OCI-M2 (cell line): ENCODE data around the gene C4B.
"Not testable (repeated sequence)": the region's sequence is repeated elsewhere in the genome, so short reads cannot be mapped to it uniquely, and the experiment has no call there.

Experiments used
- DNase-seq: peaks from one replicate; lab custom pipeline; 2025; ENCODE audit not compliant: unreplicated experiment; lab: John Stamatoyannopoulos, UW

The C4B gene

GRCh38 chr6:31980998-31981397 lies 33.6 kb upstream of the C4B start:
- DNase-seq, result not testable (repeated sequence)

GRCh38 chr6:31981744-31982143 lies 32.9 kb upstream of the C4B start, which contains the start of gene C4A:
Gene C4A, plus strand, starts transcription at chr6:31982057. Its CDS starts 51 bp downstream, at chr6:31982108.
- DNase-seq, result not testable (repeated sequence)

GRCh38 chr6:31989363-31989762 lies 25.2 kb upstream of the C4B start:
- not testable (repeated sequence) for DNase-seq

DNA sequence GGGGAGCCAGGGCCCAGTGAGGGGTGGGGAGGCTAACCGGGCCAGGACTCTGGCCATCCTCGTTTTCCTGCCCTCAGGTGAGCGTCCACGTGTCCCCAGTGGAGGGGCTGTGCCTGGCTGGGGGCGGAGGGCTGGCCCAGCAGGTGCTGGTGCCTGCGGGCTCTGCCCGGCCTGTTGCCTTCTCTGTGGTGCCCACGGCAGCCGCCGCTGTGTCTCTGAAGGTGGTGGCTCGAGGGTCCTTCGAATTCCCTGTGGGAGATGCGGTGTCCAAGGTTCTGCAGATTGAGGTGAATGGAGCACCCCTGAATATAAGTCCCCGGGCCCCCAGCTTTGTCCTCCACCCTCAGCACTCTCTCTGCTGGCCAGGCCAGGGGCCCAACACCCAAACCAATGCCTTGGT lies 20.2 kb upstream of the C4B start:
- not testable (repeated sequence) for DNase-seq

DNA sequence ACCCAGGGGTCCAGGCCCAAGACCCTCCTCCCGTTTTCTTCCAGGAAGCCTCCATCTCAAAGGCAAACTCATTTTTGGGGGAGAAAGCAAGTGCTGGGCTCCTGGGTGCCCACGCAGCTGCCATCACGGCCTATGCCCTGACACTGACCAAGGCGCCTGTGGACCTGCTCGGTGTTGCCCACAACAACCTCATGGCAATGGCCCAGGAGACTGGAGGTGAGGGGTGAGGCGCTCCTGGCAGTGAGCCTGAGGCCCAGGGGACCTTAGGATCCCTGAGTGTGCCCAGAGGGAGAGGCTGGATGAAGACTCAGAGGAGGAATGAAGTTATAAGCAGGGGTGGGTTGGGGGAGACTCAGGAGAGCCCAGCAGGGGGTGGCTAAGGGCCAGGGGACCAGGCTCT lies 18.2 kb upstream of the C4B start:
- DNase-seq, result not testable (repeated sequence)

- DNase-seq, result not testable (repeated sequence)
These were observed 11.9 kb upstream of the C4B start for GRCh38 chr6:32002546-32003268.

DNA sequence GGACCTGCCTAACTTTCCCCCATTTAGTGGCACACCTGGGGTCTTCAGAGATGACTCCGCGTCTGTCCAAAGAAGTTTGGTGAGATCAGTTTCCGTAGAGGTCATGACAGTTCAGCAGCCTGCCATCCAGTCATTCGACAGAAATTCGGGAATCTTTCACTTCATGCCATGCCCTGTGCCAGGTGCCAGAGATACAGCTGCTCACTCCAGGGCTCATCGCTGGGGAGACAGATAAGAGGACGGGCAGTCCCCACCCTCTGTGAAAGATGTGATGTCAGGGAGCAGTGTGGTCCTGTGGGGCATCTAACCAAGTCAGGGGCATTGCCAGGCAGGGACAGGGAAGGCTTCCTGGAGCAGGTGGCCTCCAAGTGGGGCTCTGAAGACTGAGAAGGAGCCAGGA lies 11.3 kb upstream of the C4B start:
- DNase-seq, result not testable (repeated sequence)

DNA sequence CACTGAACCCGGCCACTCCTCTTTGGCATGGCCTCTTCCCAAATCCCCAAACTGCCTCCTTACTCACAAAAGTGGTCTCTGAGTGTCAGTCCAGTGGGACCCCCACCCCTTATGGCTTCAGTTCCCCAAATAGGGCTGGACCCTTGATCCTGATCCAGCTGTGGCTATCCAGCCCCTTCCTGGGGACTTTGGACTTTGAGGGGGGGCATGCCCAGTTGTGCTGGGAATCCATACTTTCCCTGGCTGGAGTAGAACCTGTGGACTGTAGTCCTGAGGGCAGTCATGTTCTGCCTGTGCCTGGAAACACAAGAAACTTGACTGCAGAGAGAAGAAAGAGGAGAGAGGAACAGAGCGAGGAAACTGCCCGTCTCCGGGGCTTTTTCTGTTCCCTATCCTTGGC lies 10.2 kb upstream of the C4B start:
- DNase-seq, result not testable (repeated sequence)

DNA sequence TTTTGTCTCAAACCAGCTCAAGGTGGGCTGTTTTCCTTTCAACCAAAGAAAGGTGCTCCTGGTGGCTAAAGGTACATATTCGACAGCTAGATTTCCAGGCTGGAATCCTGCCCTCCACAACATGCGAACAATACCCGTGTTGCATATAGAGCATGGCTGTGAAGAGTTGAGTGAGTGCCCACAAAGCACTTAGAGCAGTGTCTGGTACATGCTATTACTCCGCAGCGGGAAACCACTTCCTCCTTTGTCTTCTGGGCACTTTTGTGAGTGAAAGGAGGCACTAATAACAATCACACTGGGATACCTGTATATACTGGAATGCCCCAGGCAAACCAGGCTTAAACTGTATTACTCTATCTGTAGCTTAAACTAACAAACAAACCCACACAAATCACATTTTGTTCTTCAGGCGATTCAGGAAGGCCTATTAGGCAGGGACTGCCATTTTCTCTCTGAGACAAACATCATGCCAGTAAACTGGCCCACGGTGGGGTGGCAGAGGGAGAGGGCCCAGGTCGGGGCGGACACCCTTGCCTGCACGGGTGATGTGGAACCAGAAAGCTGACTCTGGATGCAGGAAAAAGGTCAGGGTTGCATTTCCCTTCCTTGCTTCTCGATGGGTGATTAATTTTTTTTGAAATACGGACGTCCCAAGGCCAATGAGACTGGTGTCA lies 9.6 kb upstream of the C4B start:
- DNase-seq, result not testable (repeated sequence)

DNA sequence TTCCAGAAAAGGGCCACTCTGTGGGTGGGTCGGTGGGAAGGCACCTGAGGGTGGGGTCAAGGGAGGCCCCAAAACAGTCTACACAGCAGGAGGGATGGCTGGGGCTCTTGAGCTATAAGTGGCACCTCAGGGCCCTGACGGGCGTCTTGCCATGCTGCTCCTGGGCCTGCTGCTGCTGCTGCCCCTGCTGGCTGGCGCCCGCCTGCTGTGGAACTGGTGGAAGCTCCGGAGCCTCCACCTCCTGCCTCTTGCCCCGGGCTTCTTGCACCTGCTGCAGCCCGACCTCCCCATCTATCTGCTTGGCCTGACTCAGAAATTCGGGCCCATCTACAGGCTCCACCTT lies 9.1 kb upstream of the C4B start:
- not testable (repeated sequence) for DNase-seq

DNA sequence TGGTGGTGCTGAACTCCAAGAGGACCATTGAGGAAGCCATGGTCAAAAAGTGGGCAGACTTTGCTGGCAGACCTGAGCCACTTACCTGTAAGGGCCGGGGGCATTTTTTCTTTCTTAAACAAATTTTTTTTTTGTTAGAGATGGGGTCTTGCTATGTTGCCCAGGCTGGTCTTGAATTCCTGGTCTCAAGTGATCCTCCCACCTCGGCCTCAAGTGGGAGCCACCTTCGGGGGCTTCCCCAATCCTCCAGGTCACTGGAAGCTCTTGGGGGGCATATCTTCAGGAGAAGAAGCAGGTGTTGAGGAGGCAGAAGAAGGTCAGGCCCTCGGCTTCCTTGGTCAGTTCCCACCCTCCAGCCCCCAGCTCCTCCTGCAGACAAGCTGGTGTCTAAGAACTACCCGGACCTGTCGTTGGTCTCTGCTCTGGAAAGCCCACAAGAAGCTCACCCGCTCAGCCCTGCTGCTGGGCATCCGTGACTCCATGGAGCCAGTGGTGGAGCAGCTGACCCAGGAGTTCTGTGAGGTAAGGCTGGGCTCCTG lies 8.5 kb upstream of the C4B start:
- not testable (repeated sequence) for DNase-seq

DNA sequence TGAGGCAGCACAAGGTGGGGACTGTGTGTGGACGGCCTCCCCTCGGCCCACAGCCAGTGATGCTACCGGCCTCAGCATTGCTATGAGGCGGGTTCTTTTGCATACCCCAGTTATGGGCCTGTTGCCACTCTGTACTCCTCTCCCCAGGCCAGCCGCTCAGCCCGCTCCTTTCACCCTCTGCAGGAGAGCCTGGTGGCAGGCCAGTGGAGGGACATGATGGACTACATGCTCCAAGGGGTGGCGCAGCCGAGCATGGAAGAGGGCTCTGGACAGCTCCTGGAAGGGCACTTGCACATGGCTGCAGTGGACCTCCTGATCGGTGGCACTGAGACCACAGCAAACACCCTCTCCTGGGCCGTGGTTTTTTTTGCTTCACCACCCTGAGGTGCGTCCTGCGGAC lies 7.5 kb upstream of the C4B start:
- DNase-seq, result not testable (repeated sequence)

DNA sequence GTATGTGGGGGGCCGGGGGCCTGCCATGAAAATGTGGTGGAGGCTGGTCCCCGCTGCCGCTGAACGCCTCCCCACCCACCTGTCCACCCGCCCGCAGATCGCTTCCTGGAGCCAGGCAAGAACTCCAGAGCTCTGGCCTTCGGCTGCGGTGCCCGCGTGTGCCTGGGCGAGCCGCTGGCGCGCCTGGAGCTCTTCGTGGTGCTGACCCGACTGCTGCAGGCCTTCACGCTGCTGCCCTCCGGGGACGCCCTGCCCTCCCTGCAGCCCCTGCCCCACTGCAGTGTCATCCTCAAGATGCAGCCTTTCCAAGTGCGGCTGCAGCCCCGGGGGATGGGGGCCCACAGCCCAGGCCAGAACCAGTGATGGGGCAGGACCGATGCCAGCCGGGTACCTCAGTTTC lies 6.6 kb upstream of the C4B start:
- DNase-seq, result not testable (repeated sequence)

GRCh38 chr6:32008616-32009015 lies 6.0 kb upstream of the C4B start:
- not testable (repeated sequence) for DNase-seq

GRCh38 chr6:32009537-32009936 lies 5.1 kb upstream of the C4B start:
- not testable (repeated sequence) for DNase-seq

GRCh38 chr6:32010856-32011530 lies 3.6 kb upstream of the C4B start:
- not testable (repeated sequence) for DNase-seq

- DNase-seq, result not testable (repeated sequence)
These were observed 1.5 kb upstream of the C4B start for GRCh38 chr6:32012941-32013617.

- DNase-seq, result not testable (repeated sequence)
These were observed 857 bp upstream of the C4B start for GRCh38 chr6:32013738-32014137.

DNA sequence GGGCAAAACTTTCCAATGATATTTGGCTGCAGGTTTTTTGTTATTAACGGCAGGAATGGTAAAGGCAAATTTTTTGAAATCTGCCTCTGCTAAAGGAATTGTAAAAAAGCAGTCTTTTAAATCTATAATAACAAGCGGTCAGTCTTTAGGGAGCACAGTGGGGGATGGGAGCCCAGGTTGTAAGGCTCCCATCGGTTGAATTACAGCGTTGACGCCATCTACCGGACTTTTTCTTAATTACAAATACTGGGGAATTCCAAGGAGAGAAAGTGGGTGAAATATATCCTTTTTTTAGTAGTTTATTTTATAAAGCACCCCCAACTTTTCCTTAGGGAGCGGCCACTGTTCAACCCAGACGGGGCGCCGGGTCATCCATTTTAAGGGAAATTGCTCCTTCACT lies 7.5 kb downstream of the C4B start:
- DNase-seq, result not testable (repeated sequence)

DNA sequence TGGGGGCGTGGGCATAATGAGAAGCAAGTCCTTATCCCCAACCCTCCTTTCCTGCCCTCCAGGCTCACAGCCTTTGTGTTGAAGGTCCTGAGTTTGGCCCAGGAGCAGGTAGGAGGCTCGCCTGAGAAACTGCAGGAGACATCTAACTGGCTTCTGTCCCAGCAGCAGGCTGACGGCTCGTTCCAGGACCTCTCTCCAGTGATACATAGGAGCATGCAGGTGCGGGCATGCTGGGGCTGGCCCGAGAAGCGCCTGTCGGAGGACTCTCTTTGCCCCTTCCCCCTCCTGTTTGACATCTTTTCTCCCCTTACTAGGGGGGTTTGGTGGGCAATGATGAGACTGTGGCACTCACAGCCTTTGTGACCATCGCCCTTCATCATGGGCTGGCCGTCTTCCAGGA lies 14.0 kb downstream of the C4B start:
- not testable (repeated sequence) for DNase-seq

- not testable (repeated sequence) for DNase-seq
These were observed 15.0 kb downstream of the C4B start for GRCh38 chr6:32029553-32029952.
